ENCODE results near the gene HACD2. TPM values are rescaled to one million over a fixed set of nuclear protein-coding genes. Genes with fewer than 3 reads are reported as not detected.

Gene HACD2
- total RNA-seq = 10 to 100 TPM; 11.9 to 70.5 (median 48.2) TPM

- intact Hi-C loops (cut with DNase I; ENCODE audit: low total_unique reads) (no loop called here), in situ Hi-C loops (cut with MboI; ENCODE audit: low pct_ligation_motif_present in 1 of 4, low pct_unique_long_range_greater_than_20kb in 1 of 4, low sequenced_read_pairs in 3 of 4) (no loop called here)
- Histone ChIP-seq H3K9me3 (no peaks in the 10 kb centered on the region), H3K4me3 (peak within 1 kb of the TSS; percentile 70 to 96 (median 82)), H3K27me3 (no peaks in the 10 kb centered on the region), H3K4me1 (peaks cover 0 to 33% (median 16%) of the 10 kb centered on the region in 4 donors), H3K27ac (peak within 1 kb of the TSS; percentile 91 to 95 (median 92)), H3K36me3 (peaks cover 0 to 7% (median 1%) of the 10 kb centered on the region in 4 donors)
- TF ChIP-seq POLR2AphosphoS5 (IDR thresholded peaks at IDR 0.05) (peak; percentile 95 to 98 (median 96)), POLR2A (IDR thresholded peaks at IDR 0.05) (peak; percentile 96), CTCF (IDR thresholded peaks at IDR 0.05) (peak in 1 of 5 experiments; percentile 3), EP300 (IDR thresholded peaks at IDR 0.05; ENCODE audit: low read depth) (no peak)
- WGBS, 2 donors (ENCODE audit: low coverage in 1 of 2) = 1% methylated on average over 10 to 53 of the region's 54 CpGs
- peak; percentile 98 for DNase-seq
Measured at GRCh38 chr3:123584988-123585937, at the start of gene HACD2. Gene HACD2, minus strand, starts transcription at chr3:123585053. Its CDS starts 26 bp downstream, at chr3:123585027.

- H3K4me3 ChIP-seq = no peak overlapping the region
- no peaks in the 10 kb centered on the region for H3K27me3 ChIP-seq
- peaks cover 0 to 4% (median 0%) of the 10 kb centered on the region in 4 donors for H3K36me3 ChIP-seq
- TF ChIP-seq CTCF (IDR thresholded peaks at IDR 0.05) = no peak
- no peak for TF ChIP-seq POLR2AphosphoS5 (IDR thresholded peaks at IDR 0.05)
- no peak for TF ChIP-seq POLR2A (IDR thresholded peaks at IDR 0.05)
- TF ChIP-seq EP300 (IDR thresholded peaks at IDR 0.05; ENCODE audit: low read depth) = no peak
- WGBS, 2 donors (ENCODE audit: low coverage in 1 of 2) = 68% methylated on average over 15 of the region's 15 CpGs; no CpG with 5 or more reads in 1 of the 2 donors
- no peak for DNase-seq
- in situ Hi-C loops (cut with MboI; ENCODE audit: low pct_ligation_motif_present in 1 of 4, low pct_unique_long_range_greater_than_20kb in 1 of 4, low sequenced_read_pairs in 3 of 4) = no loop called here
- intact Hi-C loops (cut with DNase I; ENCODE audit: low total_unique reads) = no loop called here
- no peaks in the 10 kb centered on the region for H3K9me3 ChIP-seq
- peak overlapping the region; percentile 58 to 81 (median 72) for H3K27ac ChIP-seq
- peaks cover 0 to 25% (median 9%) of the 10 kb centered on the region in 4 donors for H3K4me1 ChIP-seq
Measured at GRCh38 chr3:123634149-123635051, 49.5 kb upstream of the HACD2 start.

GRCh38 chr3:123633530-123633929 lies 48.7 kb upstream of the HACD2 start:
- H3K27ac ChIP-seq = peak overlapping the region in 3 of 4 donors; percentile 66 to 81 (median 78)

More at GRCh38 chr3:123633530-123633929, 48.7 kb upstream of the HACD2 start:
- no peaks in the 10 kb centered on the region for H3K9me3 ChIP-seq
- no peak overlapping the region for H3K4me3 ChIP-seq
- in situ Hi-C loops (cut with MboI; ENCODE audit: low pct_ligation_motif_present in 1 of 4, low pct_unique_long_range_greater_than_20kb in 1 of 4, low sequenced_read_pairs in 3 of 4) (no loop called here), intact Hi-C loops (cut with DNase I; ENCODE audit: low total_unique reads) (no loop called here)
- peaks cover 0 to 4% (median 0%) of the 10 kb centered on the region in 4 donors for H3K36me3 ChIP-seq
- no peaks in the 10 kb centered on the region for H3K27me3 ChIP-seq
- no peak for TF ChIP-seq CTCF (IDR thresholded peaks at IDR 0.05)
- no peak for TF ChIP-seq POLR2A (IDR thresholded peaks at IDR 0.05)
- TF ChIP-seq EP300 (IDR thresholded peaks at IDR 0.05; ENCODE audit: low read depth) = no peak
- no peak for TF ChIP-seq POLR2AphosphoS5 (IDR thresholded peaks at IDR 0.05)
- WGBS, 2 donors (ENCODE audit: low coverage in 1 of 2) = 86% methylated on average over 2 of the region's 2 CpGs; no CpG with 5 or more reads in 1 of the 2 donors
- no peak for DNase-seq
- peaks cover 0 to 25% (median 12%) of the 10 kb centered on the region in 4 donors for H3K4me1 ChIP-seq
